ENCODE measurements around the gene SAMD9.

GRCh38 chr7:93062599-93062998 lies 55.2 kb downstream of the SAMD9 start:
- TF ChIP-seq, protein P1, sequence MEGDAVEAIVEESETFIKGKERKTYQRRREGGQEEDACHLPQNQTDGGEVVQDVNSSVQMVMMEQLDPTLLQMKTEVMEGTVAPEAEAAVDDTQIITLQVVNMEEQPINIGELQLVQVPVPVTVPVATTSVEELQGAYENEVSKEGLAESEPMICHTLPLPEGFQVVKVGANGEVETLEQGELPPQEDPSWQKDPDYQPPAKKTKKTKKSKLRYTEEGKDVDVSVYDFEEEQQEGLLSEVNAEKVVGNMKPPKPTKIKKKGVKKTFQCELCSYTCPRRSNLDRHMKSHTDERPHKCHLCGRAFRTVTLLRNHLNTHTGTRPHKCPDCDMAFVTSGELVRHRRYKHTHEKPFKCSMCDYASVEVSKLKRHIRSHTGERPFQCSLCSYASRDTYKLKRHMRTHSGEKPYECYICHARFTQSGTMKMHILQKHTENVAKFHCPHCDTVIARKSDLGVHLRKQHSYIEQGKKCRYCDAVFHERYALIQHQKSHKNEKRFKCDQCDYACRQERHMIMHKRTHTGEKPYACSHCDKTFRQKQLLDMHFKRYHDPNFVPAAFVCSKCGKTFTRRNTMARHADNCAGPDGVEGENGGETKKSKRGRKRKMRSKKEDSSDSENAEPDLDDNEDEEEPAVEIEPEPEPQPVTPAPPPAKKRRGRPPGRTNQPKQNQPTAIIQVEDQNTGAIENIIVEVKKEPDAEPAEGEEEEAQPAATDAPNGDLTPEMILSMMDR (conservative IDR thresholded peaks at IDR 0.05 in 1 of 2, IDR thresholded peaks at IDR 0.05 in 1 of 2; ENCODE audit: extremely low read depth in 1 of 2, insufficient read depth in 1 of 2, low read depth in 1 of 2, low read length in 2 of 2), result no peak
- TF ChIP-seq EZH2 (IDR thresholded peaks at IDR 0.05; ENCODE audit: borderline replicate concordance, low read length), result no peak

Measured in mammary epithelial cell (primary cell).